Ishikawa (cell line): Measurements from ENCODE around the gene NOA1.

ENCODE experiments used
- CEBPB ChIP-seq: IDR thresholded peaks from 2 replicates; pipeline ENCODE4 v1.6.1; 2012
- CREB1 ChIP-seq: IDR thresholded peaks from 2 replicates; pipeline ENCODE4 v1.6.1; 2012; ENCODE audit warnings: low read depth
- EP300 ChIP-seq: IDR thresholded peaks from 2 replicates; pipeline ENCODE4 v1.6.1; 2012; ENCODE audit warnings: borderline replicate concordance
- NFIC ChIP-seq: IDR thresholded peaks from 2 replicates; pipeline ENCODE4 v1.6.1; 2012
- RAD21 ChIP-seq: IDR thresholded peaks from 2 replicates; pipeline ENCODE4 v1.6.1; 2012; ENCODE audit warnings: low read depth
- TAF1 ChIP-seq: IDR thresholded peaks from 2 replicates; pipeline ENCODE4 v1.6.1; 2012; ENCODE audit warnings: low read depth, mild to moderate bottlenecking
- TCF12 ChIP-seq: IDR thresholded peaks from 2 replicates; pipeline ENCODE4 v1.6.1; 2012; ENCODE audit warnings: low read depth
- TEAD4 ChIP-seq: IDR thresholded peaks from 2 replicates; pipeline ENCODE4 v1.6.1; 2012
- USF1 ChIP-seq: IDR thresholded peaks from 2 replicates; pipeline ENCODE4 v1.6.1; 2012
- YY1 ChIP-seq: IDR thresholded peaks from 2 replicates; pipeline ENCODE4 v1.6.1; 2012; ENCODE audit warnings: low read depth
- ZBTB7A ChIP-seq: IDR thresholded peaks from 2 replicates; pipeline ENCODE4 v1.6.1; 2012; ENCODE audit warnings: low read depth
- TF ChIP-seq, protein P1 (sequence below): IDR thresholded peaks from 2 replicates; pipeline ENCODE4 v1.6.1; 2012
- TF ChIP-seq, protein P2 (sequence below): IDR thresholded peaks from 2 replicates; pipeline ENCODE4 v1.6.1; 2012; ENCODE audit warnings: low read depth, mild to moderate bottlenecking

- TF ChIP-seq RAD21, result no peak
- TF ChIP-seq, protein P1, sequence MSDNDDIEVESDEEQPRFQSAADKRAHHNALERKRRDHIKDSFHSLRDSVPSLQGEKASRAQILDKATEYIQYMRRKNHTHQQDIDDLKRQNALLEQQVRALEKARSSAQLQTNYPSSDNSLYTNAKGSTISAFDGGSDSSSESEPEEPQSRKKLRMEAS, result no peak
- TF ChIP-seq TAF1, result no peak
- TF ChIP-seq EP300, result no peak
- no peak for TF ChIP-seq CREB1
- no peak for TF ChIP-seq USF1
- TF ChIP-seq TCF12, result no peak
- no peak for TF ChIP-seq CEBPB
- no peak for TF ChIP-seq YY1
- no peak for TF ChIP-seq TEAD4
- TF ChIP-seq ZBTB7A, result no peak
- TF ChIP-seq, protein P2, sequence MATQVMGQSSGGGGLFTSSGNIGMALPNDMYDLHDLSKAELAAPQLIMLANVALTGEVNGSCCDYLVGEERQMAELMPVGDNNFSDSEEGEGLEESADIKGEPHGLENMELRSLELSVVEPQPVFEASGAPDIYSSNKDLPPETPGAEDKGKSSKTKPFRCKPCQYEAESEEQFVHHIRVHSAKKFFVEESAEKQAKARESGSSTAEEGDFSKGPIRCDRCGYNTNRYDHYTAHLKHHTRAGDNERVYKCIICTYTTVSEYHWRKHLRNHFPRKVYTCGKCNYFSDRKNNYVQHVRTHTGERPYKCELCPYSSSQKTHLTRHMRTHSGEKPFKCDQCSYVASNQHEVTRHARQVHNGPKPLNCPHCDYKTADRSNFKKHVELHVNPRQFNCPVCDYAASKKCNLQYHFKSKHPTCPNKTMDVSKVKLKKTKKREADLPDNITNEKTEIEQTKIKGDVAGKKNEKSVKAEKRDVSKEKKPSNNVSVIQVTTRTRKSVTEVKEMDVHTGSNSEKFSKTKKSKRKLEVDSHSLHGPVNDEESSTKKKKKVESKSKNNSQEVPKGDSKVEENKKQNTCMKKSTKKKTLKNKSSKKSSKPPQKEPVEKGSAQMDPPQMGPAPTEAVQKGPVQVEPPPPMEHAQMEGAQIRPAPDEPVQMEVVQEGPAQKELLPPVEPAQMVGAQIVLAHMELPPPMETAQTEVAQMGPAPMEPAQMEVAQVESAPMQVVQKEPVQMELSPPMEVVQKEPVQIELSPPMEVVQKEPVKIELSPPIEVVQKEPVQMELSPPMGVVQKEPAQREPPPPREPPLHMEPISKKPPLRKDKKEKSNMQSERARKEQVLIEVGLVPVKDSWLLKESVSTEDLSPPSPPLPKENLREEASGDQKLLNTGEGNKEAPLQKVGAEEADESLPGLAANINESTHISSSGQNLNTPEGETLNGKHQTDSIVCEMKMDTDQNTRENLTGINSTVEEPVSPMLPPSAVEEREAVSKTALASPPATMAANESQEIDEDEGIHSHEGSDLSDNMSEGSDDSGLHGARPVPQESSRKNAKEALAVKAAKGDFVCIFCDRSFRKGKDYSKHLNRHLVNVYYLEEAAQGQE, result no peak
- TF ChIP-seq NFIC, result no peak
Observed at GRCh38 chr4:56931924-56932323, 45.5 kb downstream of the NOA1 start.
